HEK293 (cell line): ENCODE data around the gene FKRP.

Source experiments
- KLF1 ChIP-seq: fragments of 450-650 bp; formaldehyde crosslinking; IDR thresholded peaks from 2 replicates; pipeline ENCODE4 v1.5.1; 2016; ENCODE audit warnings: missing biosample characterization, missing genetic modification characterization
- KLF16 ChIP-seq: fragments of 450-650 bp; formaldehyde crosslinking; IDR thresholded peaks from 2 replicates; pipeline ENCODE4 v1.5.1; 2017; ENCODE audit warnings: missing biosample characterization, missing genetic modification characterization
- PRDM2 ChIP-seq: fragments of 450-650 bp; formaldehyde crosslinking; IDR thresholded peaks from 2 replicates; pipeline ENCODE4 v1.5.1; 2016; ENCODE audit warnings: missing biosample characterization, missing genetic modification characterization, borderline replicate concordance
- REPIN1 ChIP-seq: fragments of 450-650 bp; formaldehyde crosslinking; IDR thresholded peaks from 2 replicates; pipeline ENCODE4 v1.5.1; 2017; ENCODE audit warnings: missing biosample characterization, missing genetic modification characterization, low read depth
- SP3 ChIP-seq: fragments of 450-650 bp; formaldehyde crosslinking; IDR thresholded peaks from 2 replicates; pipeline ENCODE4 v1.5.1; 2016; ENCODE audit warnings: missing biosample characterization, missing genetic modification characterization
- YY1 ChIP-seq: fragments of 450-650 bp; formaldehyde crosslinking; IDR thresholded peaks from 2 replicates; pipeline ENCODE4 v1.5.1; 2018; ENCODE audit warnings: missing biosample characterization, missing genetic modification characterization
- ZBTB7A ChIP-seq: fragments of 450-650 bp; formaldehyde crosslinking; IDR thresholded peaks from 2 replicates; pipeline ENCODE4 v1.5.1; 2016; ENCODE audit warnings: low read depth, missing biosample characterization, missing genetic modification characterization
- ZIC2 ChIP-seq: fragments of 450-650 bp; formaldehyde crosslinking; IDR thresholded peaks from 2 replicates; pipeline ENCODE4 v1.5.1; 2016; ENCODE audit warnings: missing biosample characterization, missing genetic modification characterization
- ZNF121 ChIP-seq: fragments of 450-650 bp; formaldehyde crosslinking; IDR thresholded peaks from 2 replicates; pipeline ENCODE4 v1.5.1; 2016; ENCODE audit warnings: missing biosample characterization, missing genetic modification characterization
- ZNF140 ChIP-seq: fragments of 450-650 bp; formaldehyde crosslinking; IDR thresholded peaks from 2 replicates; pipeline ENCODE4 v1.5.1; 2016; ENCODE audit warnings: missing biosample characterization, missing genetic modification characterization
- ZNF211 ChIP-seq: fragments of 450-650 bp; formaldehyde crosslinking; IDR thresholded peaks from 2 replicates; pipeline ENCODE4 v1.5.1; 2016; ENCODE audit warnings: low read depth, missing biosample characterization, missing genetic modification characterization
- ZNF248 ChIP-seq: fragments of 450-650 bp; formaldehyde crosslinking; IDR thresholded peaks from 2 replicates; pipeline ENCODE4 v1.5.1; 2017; ENCODE audit warnings: missing biosample characterization, missing genetic modification characterization
- ZNF266 ChIP-seq: fragments of 450-650 bp; formaldehyde crosslinking; IDR thresholded peaks from 2 replicates; pipeline ENCODE4 v1.5.1; 2016; ENCODE audit warnings: missing biosample characterization, missing genetic modification characterization, low read depth
- ZNF274 ChIP-seq, 2 experiments: fragments of 200-500 bp in 1 of 2; fragments of 450-650 bp in 1 of 2; sonication (Bioruptor generic) in 1 of 2; formaldehyde crosslinking in 1 of 2; IDR thresholded peaks; 2 replicates each; pipeline versions ENCODE4 v1.5.1 to v1.6.1; 2014 to 2016; ENCODE audit warnings: borderline replicate concordance in 1 of 2, inconsistent platforms in 1 of 2, low read length in 1 of 2, missing biosample characterization in 1 of 2, missing genetic modification characterization in 1 of 2
- ZNF366 ChIP-seq: fragments of 450-650 bp; formaldehyde crosslinking; conservative IDR thresholded peaks from 2 replicates; pipeline ENCODE4 v1.5.1; 2016; ENCODE audit warnings: missing biosample characterization, missing genetic modification characterization
- ZNF48 ChIP-seq: fragments of 450-650 bp; formaldehyde crosslinking; IDR thresholded peaks from 2 replicates; pipeline ENCODE4 v1.5.1; 2016; ENCODE audit warnings: missing biosample characterization, missing genetic modification characterization
- ZNF530 ChIP-seq: fragments of 450-650 bp; formaldehyde crosslinking; IDR thresholded peaks from 2 replicates; pipeline ENCODE4 v1.5.1; 2016; ENCODE audit warnings: low read depth, missing biosample characterization, missing genetic modification characterization
- ZNF580 ChIP-seq: fragments of 450-650 bp; formaldehyde crosslinking; IDR thresholded peaks from 2 replicates; pipeline ENCODE4 v1.5.1; 2016; ENCODE audit warnings: missing biosample characterization, missing genetic modification characterization
- ZNF596 ChIP-seq: fragments of 450-650 bp; IDR thresholded peaks from 2 replicates; pipeline ENCODE4 v1.5.0; 2018; ENCODE audit warnings: missing biosample characterization, mild to moderate bottlenecking, missing genetic modification characterization, moderate library complexity
- ZNF624 ChIP-seq: fragments of 450-650 bp; formaldehyde crosslinking; IDR thresholded peaks from 2 replicates; pipeline ENCODE4 v1.5.1; 2017; ENCODE audit warnings: missing biosample characterization, missing genetic modification characterization
- ZNF658 ChIP-seq: fragments of 450-650 bp; formaldehyde crosslinking; IDR thresholded peaks from 2 replicates; pipeline ENCODE4; 2016; ENCODE audit warnings: missing biosample characterization, missing genetic modification characterization
- ZNF664 ChIP-seq: fragments of 450-650 bp; formaldehyde crosslinking; IDR thresholded peaks from 2 replicates; pipeline ENCODE4 v1.5.1; 2016; ENCODE audit warnings: missing biosample characterization, missing genetic modification characterization
- ZNF677 ChIP-seq: fragments of 450-650 bp; IDR thresholded peaks from 2 replicates; pipeline ENCODE4 v1.5.0; 2018; ENCODE audit warnings: missing biosample characterization, mild to moderate bottlenecking, missing genetic modification characterization, moderate library complexity
- ZNF776 ChIP-seq: fragments of 450-650 bp; formaldehyde crosslinking; IDR thresholded peaks from 2 replicates; pipeline ENCODE4 v1.5.0; 2017; ENCODE audit warnings: missing biosample characterization, missing genetic modification characterization, borderline replicate concordance
- ZNF792 ChIP-seq: fragments of 450-650 bp; formaldehyde crosslinking; IDR thresholded peaks from 2 replicates; pipeline ENCODE4 v1.5.1; 2016; ENCODE audit warnings: missing biosample characterization, missing genetic modification characterization
- ZSCAN30 ChIP-seq: fragments of 450-650 bp; IDR thresholded peaks from 2 replicates; pipeline ENCODE4 v1.5.1; 2018; ENCODE audit warnings: missing biosample characterization, mild to moderate bottlenecking, missing genetic modification characterization, moderate library complexity
- TF ChIP-seq, protein P1 (sequence below): fragments of 450-650 bp; formaldehyde crosslinking; IDR thresholded peaks from 2 replicates; pipeline ENCODE4 v1.5.1; 2016; ENCODE audit warnings: missing biosample characterization, missing genetic modification characterization
- TF ChIP-seq, protein P2 (sequence below): IDR thresholded peaks from 2 replicates; pipeline ENCODE4 v1.6.1; 2011; ENCODE audit warnings: mild to moderate bottlenecking, low read depth, low read length, borderline replicate concordance
- TF ChIP-seq, protein P3 (sequence below): fragments of 450-650 bp; formaldehyde crosslinking; IDR thresholded peaks from 2 replicates; pipeline ENCODE4 v1.5.1; 2016; ENCODE audit warnings: missing biosample characterization, missing genetic modification characterization

Gene FKRP

GRCh38 chr19:46697204-46697960 is 48.5 kb upstream of the FKRP start (continued):
- TF ChIP-seq ZNF274 (IDR thresholded peaks at IDR 0.05; ENCODE audit: low read length), result no peak
- no peak for TF ChIP-seq ZNF274 (tag by site-specific recombination; IDR thresholded peaks at IDR 0.05; ENCODE audit: borderline replicate concordance)
- TF ChIP-seq ZIC2 (tag by site-specific recombination), result peak; percentile 76
- no peak for TF ChIP-seq ZNF248 (tag by site-specific recombination)
- no peak for TF ChIP-seq ZNF792 (tag by site-specific recombination)
- no peak for TF ChIP-seq ZNF266
- TF ChIP-seq, protein P1, sequence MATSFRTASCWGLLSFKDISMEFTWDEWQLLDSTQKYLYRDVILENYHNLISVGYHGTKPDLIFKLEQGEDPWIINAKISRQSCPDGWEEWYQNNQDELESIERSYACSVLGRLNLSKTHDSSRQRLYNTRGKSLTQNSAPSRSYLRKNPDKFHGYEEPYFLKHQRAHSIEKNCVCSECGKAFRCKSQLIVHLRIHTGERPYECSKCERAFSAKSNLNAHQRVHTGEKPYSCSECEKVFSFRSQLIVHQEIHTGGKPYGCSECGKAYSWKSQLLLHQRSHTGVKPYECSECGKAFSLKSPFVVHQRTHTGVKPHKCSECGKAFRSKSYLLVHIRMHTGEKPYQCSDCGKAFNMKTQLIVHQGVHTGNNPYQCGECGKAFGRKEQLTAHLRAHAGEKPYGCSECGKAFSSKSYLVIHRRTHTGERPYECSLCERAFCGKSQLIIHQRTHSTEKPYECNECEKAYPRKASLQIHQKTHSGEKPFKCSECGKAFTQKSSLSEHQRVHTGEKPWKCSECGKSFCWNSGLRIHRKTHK (tag by site-specific recombination), result no peak
- no peak for TF ChIP-seq ZNF677
- TF ChIP-seq ZNF140 (tag by site-specific recombination), result no peak
- no peak for TF ChIP-seq YY1 (tag by site-specific recombination)
- no peak for TF ChIP-seq ZNF664 (tag by site-specific recombination)
- TF ChIP-seq ZNF48 (tag by site-specific recombination), result no peak
- TF ChIP-seq KLF16, result no peak
- TF ChIP-seq ZNF658 (tag by site-specific recombination), result no peak
- TF ChIP-seq ZSCAN30 (tag by site-specific recombination), result no peak
- TF ChIP-seq, protein P2, sequence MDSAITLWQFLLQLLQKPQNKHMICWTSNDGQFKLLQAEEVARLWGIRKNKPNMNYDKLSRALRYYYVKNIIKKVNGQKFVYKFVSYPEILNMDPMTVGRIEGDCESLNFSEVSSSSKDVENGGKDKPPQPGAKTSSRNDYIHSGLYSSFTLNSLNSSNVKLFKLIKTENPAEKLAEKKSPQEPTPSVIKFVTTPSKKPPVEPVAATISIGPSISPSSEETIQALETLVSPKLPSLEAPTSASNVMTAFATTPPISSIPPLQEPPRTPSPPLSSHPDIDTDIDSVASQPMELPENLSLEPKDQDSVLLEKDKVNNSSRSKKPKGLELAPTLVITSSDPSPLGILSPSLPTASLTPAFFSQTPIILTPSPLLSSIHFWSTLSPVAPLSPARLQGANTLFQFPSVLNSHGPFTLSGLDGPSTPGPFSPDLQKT, result no peak
- no peak for TF ChIP-seq ZNF530
- TF ChIP-seq ZNF776 (tag by site-specific recombination), result no peak
- no peak for TF ChIP-seq ZBTB7A (tag by site-specific recombination)
- TF ChIP-seq REPIN1 (tag by site-specific recombination), result no peak
- no peak for TF ChIP-seq ZNF121 (tag by site-specific recombination)
- TF ChIP-seq ZNF624 (tag by site-specific recombination), result no peak
- no peak for TF ChIP-seq ZNF580 (tag by site-specific recombination)
- TF ChIP-seq, protein P3, sequence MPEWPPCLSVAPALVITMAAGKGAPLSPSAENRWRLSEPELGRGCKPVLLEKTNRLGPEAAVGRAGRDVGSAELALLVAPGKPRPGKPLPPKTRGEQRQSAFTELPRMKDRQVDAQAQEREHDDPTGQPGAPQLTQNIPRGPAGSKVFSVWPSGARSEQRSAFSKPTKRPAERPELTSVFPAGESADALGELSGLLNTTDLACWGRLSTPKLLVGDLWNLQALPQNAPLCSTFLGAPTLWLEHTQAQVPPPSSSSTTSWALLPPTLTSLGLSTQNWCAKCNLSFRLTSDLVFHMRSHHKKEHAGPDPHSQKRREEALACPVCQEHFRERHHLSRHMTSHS (tag by site-specific recombination), result no peak
- no peak for TF ChIP-seq ZNF366
- TF ChIP-seq KLF1 (tag by site-specific recombination), result peak; percentile 98
- TF ChIP-seq ZNF596 (tag by site-specific recombination), result no peak
- TF ChIP-seq ZNF211, result no peak
- peak; percentile 85 for TF ChIP-seq SP3 (tag by site-specific recombination)
- TF ChIP-seq PRDM2 (tag by site-specific recombination), result no peak
